HG02973 (cell line): ENCODE data around the gene RIPK3.

Experiments
- ATAC-seq: cut with Tn5 transposase; IDR thresholded peaks from one replicate; pipeline ENCODE4 v1.9.1; 2021; ENCODE audit warnings: moderate library complexity; ENCODE audit not compliant: unreplicated experiment

Gene RIPK3

DNA sequence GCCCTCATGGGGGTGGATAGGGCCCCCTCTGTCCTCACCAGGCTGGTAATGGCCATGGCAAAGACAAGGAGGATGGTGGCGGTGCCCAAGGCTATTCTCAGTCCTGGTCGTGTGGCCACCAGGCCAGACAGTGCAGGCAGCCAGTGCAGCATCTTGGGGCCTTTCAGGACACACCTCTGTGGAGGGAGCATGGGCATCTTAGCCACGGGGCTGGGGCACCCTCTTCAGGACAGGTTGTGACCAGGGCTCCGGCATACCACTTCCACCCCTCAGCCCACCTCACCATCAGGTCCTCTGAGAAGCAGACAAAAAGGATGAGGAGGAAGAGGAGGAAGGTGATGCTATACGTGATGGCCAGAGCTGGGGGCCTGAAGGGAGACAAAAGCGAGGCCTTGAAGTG lies 15.8 kb downstream of the RIPK3 start:
- ATAC-seq: no peak

- no peak for ATAC-seq
Measured at GRCh38 chr14:24323341-24323740, 16.4 kb downstream of the RIPK3 start.

DNA sequence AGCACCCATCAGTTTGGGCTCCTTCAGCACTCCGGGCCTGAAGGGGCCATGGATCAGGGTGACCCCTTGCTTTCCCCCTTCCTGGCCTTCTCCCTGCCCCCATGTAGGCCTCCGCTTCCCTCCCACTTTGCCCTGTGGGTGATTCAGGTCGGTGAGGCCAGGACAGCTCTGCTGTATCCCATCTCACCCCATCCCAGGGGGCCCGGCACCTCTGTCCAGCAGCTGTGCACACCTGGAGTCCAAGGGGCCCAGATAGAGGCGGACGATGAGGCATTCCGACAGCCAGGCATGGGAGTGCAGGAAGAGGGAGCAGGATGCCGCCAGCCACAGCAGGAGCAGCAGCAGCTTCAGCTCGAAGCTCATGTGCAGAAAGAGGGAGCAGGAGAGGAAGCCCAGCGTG lies 17.1 kb downstream of the RIPK3 start:
- no peak for ATAC-seq

DNA sequence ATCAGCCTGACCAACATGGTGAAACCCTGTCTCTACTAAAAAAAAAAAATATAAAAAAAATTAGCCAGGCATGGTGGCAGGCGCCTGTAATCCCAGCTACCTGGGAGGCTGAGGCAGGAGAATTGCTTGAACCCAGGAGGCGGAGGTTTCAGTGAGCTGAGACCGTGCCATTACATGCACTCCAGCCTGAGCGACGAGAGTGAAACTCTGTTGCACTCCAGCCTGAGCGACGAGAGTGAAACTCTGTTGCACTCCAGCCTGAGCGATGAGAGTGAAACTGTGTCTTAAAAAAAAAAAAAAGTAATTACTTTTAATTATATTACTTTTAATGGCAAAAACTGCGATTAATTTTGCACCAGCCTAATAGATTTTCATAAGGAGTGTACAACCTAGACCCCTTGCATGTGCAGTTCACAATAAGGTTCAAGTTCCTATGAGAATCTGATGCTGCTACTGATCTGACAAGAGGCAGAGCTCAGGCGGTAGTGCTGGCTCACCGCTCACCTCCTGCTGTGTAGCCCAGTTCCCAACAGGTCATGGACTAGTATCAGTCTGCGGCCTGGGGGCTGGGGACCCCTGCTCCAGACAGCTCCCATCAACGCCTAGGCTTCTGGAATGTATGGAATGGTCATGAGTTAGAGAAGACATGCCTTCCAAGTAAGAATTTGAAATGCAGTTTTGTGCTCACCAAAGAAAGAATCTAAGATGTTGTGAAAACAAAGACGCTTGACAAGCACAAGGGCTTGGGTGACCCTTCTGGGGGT lies 18.4 kb downstream of the RIPK3 start:
- ATAC-seq: no peak

DNA sequence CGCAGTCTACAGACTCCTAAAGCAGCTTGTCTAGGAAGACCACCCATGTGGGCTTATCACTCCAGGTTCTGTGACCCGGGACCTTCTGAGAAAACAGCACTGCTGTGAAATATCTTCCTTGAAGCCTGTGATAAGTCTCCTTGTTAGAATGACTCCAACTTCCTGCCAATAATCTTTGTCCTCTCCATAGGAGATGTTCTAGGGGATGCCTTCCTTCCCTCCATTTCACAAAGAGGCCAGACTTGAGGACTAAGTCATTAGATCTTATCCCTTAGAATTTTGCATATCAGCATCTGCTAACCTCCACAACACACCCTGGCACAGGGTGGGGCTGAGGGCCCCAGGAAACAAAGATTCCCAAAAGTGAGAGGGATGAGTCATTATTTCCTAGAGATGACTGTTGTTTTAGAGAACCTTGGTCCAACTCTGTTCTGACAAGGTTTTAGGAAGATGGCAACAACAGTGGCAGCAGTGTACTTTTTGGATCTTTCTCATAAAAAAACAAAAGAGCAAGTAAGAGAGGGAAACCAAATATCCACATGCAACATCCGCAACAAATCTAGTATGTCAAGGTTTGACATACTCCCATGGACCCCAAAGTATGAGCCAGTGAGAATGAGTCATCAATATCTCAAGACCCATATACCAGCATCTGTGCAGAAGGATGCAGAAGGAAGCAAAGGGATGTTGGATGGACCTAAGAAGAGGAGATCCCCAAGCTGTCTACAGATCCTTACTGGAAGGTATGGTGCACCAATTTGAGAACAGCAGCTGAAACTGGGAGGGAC lies 22.5 kb downstream of the RIPK3 start:
- no peak for ATAC-seq

- no peak for ATAC-seq
Measured at GRCh38 chr14:24316597-24316950, 23.2 kb downstream of the RIPK3 start.

GRCh38 chr14:24315807-24316596 lies 23.8 kb downstream of the RIPK3 start:
- ATAC-seq: no peak

GRCh38 chr14:24315243-24315806 lies 24.5 kb downstream of the RIPK3 start:
- no peak for ATAC-seq

DNA sequence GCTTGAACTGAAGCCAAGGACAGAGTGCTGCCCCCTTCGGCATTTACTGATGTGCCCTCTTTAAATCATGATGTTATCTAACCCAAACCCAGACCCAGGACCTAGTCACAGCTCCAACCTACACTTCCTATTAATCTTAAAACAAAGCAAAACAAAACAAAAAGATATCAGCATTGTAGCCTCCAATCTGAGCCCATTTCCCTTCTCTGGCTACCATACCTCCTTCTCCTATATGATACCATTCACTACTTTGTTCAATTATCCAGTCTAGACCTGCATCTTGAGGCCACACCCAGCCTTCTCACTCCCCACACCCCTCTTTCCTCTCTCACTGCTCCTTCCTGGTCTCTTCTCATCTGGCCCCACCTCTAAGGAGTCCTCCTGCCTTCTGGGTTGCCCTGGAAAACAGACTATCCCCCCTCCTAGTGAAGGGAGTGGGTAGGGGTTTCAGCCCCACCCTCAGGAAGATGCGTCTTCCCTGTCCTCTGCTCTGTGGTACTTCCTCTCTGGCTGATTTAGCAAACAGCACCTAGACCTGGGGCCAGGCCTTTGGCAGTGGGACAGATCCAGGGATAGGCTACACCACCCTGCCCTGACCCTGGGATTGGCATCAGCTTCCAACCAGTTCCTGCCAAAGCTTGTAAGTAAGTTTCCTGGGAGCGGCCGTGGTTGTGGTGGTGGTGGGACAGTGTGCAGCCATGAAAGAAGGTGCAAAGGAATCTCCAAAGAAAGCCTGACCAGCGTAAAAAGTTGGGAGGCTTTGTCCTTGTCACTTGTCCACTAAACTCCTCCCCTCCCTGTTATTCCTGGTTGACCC lies 25.2 kb downstream of the RIPK3 start:
- ATAC-seq: no peak

DNA sequence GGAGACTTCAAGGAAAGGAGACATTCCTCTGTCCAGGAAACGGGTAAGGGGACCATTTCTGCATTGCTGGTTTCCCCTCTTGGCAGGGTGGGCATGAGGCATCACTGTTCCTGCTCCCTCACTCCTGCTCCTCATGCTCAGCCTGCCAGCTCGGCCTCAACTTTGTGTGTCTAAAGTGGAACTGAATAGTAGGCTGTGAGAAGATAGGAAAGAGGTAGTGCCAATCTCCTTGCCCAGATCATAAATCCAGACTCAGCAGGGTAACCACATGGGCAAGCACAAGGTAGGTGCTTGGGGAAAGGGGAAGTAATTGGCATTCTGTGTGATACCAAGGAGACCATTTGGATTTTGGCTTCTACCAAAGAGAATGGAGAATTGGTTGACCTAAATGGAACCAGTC lies 25.9 kb downstream of the RIPK3 start:
- ATAC-seq: no peak

- no peak for ATAC-seq
Measured at GRCh38 chr14:24312736-24313507, 26.9 kb downstream of the RIPK3 start.

DNA sequence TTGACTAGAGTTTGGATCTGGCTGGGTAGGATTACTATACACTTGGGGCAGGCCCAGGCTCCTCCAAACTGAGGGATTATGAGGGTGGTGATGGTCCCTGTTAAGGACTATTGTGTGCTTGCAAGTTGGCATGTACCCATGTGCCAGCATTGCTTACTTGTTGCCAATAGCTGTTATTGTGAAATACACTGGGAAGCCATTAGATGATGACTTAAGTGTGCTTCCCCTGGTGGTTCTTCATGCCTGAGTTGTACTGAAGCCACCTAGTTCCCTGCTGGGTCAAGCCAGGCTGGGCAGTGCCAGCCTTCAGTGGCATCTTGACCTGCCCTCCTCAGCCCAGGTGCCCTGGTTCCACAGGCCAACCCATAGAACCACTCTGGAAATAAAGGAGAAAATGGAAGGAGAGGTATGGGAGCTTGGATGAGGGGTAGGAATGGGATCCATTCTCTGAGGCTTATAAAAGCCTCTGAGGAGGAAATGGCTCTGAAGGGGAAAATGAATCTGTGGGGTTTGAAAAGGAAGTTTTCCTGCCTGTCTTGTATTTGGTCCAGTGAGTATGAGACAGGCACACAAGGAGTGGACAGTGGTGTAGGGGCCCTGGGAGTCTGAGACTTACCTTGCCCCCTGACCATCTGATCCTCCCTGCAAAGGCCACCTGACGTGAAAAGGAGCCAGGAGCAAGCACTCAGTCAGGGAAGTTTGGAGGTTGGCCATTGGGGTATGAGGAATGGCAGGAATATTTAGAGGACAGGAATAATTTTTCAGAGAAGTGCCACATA lies 27.8 kb downstream of the RIPK3 start:
- ATAC-seq: no peak

DNA sequence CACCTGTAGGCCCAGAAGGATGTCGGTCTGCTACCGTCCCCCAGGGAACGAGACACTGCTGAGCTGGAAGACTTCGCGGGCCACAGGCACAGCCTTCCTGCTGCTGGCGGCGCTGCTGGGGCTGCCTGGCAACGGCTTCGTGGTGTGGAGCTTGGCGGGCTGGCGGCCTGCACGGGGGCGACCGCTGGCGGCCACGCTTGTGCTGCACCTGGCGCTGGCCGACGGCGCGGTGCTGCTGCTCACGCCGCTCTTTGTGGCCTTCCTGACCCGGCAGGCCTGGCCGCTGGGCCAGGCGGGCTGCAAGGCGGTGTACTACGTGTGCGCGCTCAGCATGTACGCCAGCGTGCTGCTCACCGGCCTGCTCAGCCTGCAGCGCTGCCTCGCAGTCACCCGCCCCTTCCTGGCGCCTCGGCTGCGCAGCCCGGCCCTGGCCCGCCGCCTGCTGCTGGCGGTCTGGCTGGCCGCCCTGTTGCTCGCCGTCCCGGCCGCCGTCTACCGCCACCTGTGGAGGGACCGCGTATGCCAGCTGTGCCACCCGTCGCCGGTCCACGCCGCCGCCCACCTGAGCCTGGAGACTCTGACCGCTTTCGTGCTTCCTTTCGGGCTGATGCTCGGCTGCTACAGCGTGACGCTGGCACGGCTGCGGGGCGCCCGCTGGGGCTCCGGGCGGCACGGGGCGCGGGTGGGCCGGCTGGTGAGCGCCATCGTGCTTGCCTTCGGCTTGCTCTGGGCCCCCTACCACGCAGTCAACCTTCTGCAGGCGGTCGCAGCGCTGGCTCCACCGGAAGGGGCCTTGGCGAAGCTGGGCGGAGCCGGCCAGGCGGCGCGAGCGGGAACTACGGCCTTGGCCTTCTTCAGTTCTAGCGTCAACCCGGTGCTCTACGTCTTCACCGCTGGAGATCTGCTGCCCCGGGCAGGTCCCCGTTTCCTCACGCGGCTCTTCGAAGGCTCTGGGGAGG lies 28.9 kb downstream of the RIPK3 start, which contains the start of gene LTB4R:
LTB4R (plus strand) TSS at position 857 of the 959 bp plus-strand sequence. CDS start 4,150 bp downstream, outside the sequence.
- ATAC-seq: peak; percentile 58

GRCh38 chr14:24310265-24310645 lies 29.5 kb downstream of the RIPK3 start:
- no peak for ATAC-seq

- ATAC-seq: no peak
Measured at GRCh38 chr14:24309538-24310264, 30.1 kb downstream of the RIPK3 start, which contains the start of gene LTB4R2. Gene LTB4R2 (plus strand): TSS chr14:24310140. CDS start chr14:24310665, 525 bp downstream.

GRCh38 chr14:24308342-24309124 lies 31.3 kb downstream of the RIPK3 start:
- no peak for ATAC-seq
